Glutamatergic neuron (in vitro differentiated cells): Measurements from ENCODE around the gene INTS6. TPM values are rescaled to one million over a fixed set of nuclear protein-coding genes. Genes with fewer than 3 reads are reported as not detected.

Experiments
- DNase-seq: peaks from one replicate; pipeline ENCODE4 v3.0.0; 2022
- H3K27ac Mint-ChIP-seq: one replicate; pipeline ENCODE4 v1.8.0; 2020; ENCODE audit warnings: mild to moderate bottlenecking, mixed read lengths, inconsistent platforms; ENCODE audit not compliant: unreplicated experiment
- H3K27me3 Mint-ChIP-seq: one replicate; pipeline ENCODE4 v1.8.0; 2020; ENCODE audit warnings: mild to moderate bottlenecking, moderate library complexity, mixed read lengths, inconsistent platforms; ENCODE audit not compliant: unreplicated experiment
- H3K36me3 Mint-ChIP-seq: one replicate; pipeline ENCODE4 v1.8.0; 2020; ENCODE audit warnings: mild to moderate bottlenecking, mixed read lengths, inconsistent platforms; ENCODE audit not compliant: unreplicated experiment
- H3K4me1 Mint-ChIP-seq: one replicate; pipeline ENCODE4 v1.8.0; 2020; ENCODE audit warnings: mild to moderate bottlenecking, low read depth, mixed read lengths, inconsistent platforms; ENCODE audit not compliant: unreplicated experiment
- H3K4me3 Mint-ChIP-seq: one replicate; pipeline ENCODE4 v1.8.0; 2020; ENCODE audit warnings: mild to moderate bottlenecking, mixed read lengths, inconsistent platforms; ENCODE audit not compliant: unreplicated experiment
- H3K9me3 Mint-ChIP-seq: one replicate; pipeline ENCODE4 v1.8.0; 2020; ENCODE audit warnings: mild to moderate bottlenecking, moderate library complexity, mixed read lengths, inconsistent platforms; ENCODE audit not compliant: unreplicated experiment
- total RNA-seq: library from RNA; stranded (reverse); fragmentation: NEBNext Ultra II Directional; extraction: Animal tissue kit (Norgen Biotek cat#: 25700); gene quantifications from one replicate; pipeline ENCODE4 v1.2.1, GENCODE V29; 2021; ENCODE audit not compliant: unreplicated experiment
- TF ChIP-seq, protein P1 (sequence below): fragments of 200-600 bp; sonication (generic); IDR thresholded peaks from one replicate; pipeline ENCODE4 v1.5.0; 2021; ENCODE audit not compliant: partially characterized antibody, unreplicated experiment

INTS6 gene
- total RNA-seq, 1 donor from 2014 or later = 35.6 TPM

DNA sequence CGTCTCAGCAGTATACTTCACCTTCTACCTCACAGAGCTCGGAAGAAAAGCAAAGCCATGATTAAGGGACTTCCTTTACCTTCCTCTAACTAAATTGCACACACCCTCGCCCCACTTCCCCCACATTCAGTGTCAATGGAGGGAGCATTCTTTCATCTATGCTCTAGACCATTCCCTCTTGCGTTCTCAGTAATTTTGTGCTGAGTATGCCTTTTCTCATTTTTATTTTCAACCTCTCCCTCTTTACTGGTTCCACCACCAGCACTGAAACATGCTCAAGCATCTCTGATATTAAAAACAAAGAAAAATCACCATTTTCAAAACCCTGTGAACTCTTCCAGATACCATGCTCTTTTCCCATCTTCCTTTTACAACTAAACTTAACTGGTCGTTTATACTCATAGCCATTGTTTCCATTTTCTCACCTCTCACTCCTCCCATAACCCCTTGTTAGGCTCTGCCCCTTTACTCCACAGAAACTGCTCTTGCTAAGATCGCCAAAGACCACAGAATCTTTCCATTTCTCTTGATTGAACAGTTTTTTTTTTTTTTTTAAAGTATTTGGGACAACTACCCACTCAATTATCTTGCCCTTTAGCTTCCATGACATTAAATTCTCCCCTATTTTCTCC lies 81.0 kb downstream of the INTS6 start:
- Mint-ChIP-seq H3K27me3 (no peaks in the 10 kb centered on the region), H3K4me3 (no peak overlapping the region), H3K9me3 (no peaks in the 10 kb centered on the region), H3K4me1 (no peaks in the 10 kb centered on the region), H3K27ac (no peak overlapping the region), H3K36me3 (peaks cover 3% of the 10 kb centered on the region)
- no peak for DNase-seq
- TF ChIP-seq, protein P1, sequence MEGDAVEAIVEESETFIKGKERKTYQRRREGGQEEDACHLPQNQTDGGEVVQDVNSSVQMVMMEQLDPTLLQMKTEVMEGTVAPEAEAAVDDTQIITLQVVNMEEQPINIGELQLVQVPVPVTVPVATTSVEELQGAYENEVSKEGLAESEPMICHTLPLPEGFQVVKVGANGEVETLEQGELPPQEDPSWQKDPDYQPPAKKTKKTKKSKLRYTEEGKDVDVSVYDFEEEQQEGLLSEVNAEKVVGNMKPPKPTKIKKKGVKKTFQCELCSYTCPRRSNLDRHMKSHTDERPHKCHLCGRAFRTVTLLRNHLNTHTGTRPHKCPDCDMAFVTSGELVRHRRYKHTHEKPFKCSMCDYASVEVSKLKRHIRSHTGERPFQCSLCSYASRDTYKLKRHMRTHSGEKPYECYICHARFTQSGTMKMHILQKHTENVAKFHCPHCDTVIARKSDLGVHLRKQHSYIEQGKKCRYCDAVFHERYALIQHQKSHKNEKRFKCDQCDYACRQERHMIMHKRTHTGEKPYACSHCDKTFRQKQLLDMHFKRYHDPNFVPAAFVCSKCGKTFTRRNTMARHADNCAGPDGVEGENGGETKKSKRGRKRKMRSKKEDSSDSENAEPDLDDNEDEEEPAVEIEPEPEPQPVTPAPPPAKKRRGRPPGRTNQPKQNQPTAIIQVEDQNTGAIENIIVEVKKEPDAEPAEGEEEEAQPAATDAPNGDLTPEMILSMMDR = no peak

DNA sequence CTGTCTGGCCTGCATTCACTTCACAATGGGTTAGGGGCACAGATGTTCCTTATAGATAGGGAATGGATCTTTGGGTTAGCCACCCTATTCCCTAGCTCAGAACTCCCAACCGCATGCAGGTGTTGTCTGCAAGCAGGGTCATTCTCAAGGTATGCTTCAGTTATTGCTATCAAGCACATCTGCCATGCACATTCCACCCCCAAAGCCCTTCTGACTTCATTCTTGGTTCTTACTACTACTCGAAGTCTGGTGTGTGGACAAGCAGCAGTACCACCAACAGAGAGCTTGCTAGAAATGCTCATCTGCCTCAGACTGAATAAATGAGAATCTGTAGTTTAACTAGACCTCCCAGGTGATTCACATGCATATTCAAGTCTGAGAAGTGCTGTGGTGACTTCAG lies 82.0 kb downstream of the INTS6 start:
- H3K4me3 Mint-ChIP-seq = no peak overlapping the region
- TF ChIP-seq, protein P1 = no peak
- no peaks in the 10 kb centered on the region for H3K9me3 Mint-ChIP-seq
- no peak overlapping the region for H3K27ac Mint-ChIP-seq
- H3K27me3 Mint-ChIP-seq = no peaks in the 10 kb centered on the region
- H3K36me3 Mint-ChIP-seq = peaks cover 3% of the 10 kb centered on the region
- H3K4me1 Mint-ChIP-seq = no peaks in the 10 kb centered on the region
- DNase-seq = no peak

DNA sequence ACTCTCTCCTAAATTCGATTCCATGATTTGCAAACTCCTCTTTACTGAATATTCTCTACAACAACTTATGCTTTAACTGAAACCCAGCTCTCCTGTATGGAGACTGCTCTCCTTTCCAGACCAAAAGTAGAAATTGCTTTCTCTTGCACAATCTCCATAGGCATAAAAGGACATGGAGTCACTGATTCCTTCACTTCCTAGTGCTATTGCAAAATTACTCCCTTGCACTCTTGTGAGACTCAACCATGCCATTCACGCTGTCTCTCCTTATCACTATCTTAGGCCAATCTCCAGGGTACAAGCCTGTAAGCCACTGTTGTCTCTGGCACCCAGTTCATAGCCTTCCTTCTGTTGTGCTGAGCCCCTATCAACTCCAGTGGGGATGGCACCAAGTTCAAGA lies 82.7 kb downstream of the INTS6 start:
- DNase-seq = no peak
- Mint-ChIP-seq H3K27me3 (no peaks in the 10 kb centered on the region), H3K27ac (no peak overlapping the region), H3K9me3 (no peaks in the 10 kb centered on the region), H3K4me1 (no peaks in the 10 kb centered on the region), H3K4me3 (no peak overlapping the region), H3K36me3 (peaks cover 3% of the 10 kb centered on the region)
- TF ChIP-seq, protein P1 = no peak

DNA sequence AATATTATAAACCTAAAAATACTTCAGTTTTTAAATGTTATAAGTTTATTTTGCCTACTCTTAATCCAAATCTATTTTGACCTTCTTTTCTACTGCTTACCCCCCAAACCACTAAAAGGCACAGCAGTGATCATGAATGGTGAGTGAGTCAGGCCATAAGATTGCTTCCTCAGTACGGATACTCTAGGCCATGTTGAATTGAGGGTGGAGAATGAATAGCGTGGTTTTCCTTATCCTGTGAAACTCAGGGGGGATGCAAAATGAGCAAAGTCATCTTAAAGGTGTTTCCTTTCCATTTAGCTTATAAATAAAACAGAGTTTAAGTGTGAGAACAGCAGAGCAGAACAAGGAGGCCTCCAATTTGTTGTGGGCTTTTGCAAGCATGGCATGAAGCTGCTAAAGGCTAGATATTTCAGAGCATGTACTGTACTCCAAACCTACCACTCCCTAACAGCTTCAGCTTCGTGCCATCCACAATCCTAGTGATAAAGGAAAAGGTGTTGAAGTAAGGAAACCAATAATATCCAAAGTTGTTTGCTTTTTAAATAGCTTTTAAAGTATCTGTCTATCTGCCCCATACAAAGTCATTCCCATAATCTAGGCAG lies 88.3 kb downstream of the INTS6 start:
- peaks cover 4% of the 10 kb centered on the region for H3K4me1 Mint-ChIP-seq
- no peak for DNase-seq
- H3K36me3 Mint-ChIP-seq = no peaks in the 10 kb centered on the region
- H3K27me3 Mint-ChIP-seq = no peaks in the 10 kb centered on the region
- H3K27ac Mint-ChIP-seq = no peak overlapping the region
- no peak overlapping the region for H3K4me3 Mint-ChIP-seq
- TF ChIP-seq, protein P1 = no peak
- H3K9me3 Mint-ChIP-seq = no peaks in the 10 kb centered on the region

DNA sequence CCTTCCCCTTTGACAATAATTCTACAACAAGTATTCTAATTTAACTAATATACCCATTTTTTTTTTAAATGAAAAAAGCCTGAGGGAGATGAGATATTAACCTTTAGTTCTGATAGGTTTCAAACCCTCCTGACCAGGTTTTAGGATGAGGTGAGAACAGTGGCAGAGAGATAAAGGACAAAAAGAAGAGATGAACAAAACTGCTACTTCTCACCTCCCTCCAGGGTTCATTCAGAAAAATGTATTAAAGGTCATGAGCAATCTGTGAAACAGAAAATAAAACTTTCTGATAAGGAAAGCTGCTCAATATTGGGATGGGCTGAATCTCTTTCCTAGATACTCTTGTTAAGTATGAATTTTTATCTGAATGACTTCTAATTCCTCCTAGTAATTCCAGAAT lies 89.2 kb downstream of the INTS6 start:
- no peak for DNase-seq
- Mint-ChIP-seq H3K4me1 (peaks cover 4% of the 10 kb centered on the region), H3K4me3 (no peak overlapping the region), H3K36me3 (no peaks in the 10 kb centered on the region), H3K9me3 (no peaks in the 10 kb centered on the region), H3K27ac (no peak overlapping the region), H3K27me3 (no peaks in the 10 kb centered on the region)
- TF ChIP-seq, protein P1 = no peak
